ENCODE data around the gene SRSF12.

SRSF12 gene

DNA sequence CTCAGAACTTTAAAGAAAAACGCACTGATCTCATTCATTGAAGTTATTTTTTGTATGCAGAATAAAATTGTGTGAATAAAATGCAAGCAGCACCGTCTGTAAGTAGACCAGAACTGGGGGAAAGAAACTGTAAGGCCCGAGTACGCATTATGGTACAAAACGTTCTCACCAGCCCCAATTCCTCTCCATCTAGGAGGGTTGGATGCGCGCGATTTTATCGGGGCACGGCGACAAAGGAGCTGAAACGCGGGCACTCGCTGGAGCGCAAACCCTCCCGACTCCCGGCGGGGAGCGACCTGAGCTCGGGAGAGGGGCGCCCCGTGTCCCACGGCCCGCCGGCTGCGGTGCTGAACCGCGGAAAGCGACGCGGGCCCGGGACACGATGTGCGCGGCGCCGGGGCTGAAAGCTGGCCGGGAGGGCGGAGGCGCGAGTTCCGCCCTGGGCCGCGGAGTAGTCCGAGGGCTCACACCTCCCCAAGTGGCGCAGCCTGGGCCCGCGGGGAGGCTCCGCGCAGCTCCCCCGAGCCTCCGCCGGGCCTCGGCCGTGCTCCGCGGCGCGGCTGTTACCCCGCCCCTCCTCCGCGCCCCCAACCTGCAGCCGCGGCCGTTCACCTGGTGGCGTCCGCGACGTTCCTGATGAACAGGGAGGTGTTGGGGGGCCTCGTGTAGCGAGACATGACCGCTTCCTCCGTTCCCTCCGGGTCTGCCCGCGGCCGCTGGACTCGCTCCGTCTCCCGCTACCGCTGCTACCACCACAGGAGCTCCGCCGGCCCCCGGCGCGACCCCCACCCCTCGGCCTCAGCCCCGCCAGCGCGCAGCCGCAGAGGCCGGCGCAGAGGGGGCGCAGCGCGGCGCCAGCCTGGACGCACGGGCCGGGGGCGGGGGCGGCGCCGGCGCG, at the start of gene SRSF12:
Gene SRSF12, minus strand, starts transcription at position 861 of the 898 bp plus-strand sequence. Its CDS starts 184 bp downstream, at position 677.
- DNase-seq (ENCODE audit: low spot score) = no peak

DNA sequence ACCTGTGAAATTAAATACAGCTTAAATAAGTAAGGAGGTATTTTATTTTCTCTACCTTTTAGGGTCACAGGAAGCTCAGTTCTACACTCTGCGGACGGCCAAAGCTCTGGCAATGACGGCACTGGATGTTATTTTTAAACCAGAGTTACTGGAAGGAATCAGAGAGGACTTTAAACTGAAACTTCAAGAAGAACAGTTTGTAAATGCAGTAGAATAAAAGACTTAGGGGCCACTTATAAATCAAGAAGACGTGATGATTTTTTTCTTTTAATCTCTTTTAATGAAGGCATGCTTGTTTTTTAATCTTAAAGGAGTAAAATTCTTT, 44.1 kb upstream of the SRSF12 start:
- no peak for DNase-seq (ENCODE audit: low spot score)

DNA sequence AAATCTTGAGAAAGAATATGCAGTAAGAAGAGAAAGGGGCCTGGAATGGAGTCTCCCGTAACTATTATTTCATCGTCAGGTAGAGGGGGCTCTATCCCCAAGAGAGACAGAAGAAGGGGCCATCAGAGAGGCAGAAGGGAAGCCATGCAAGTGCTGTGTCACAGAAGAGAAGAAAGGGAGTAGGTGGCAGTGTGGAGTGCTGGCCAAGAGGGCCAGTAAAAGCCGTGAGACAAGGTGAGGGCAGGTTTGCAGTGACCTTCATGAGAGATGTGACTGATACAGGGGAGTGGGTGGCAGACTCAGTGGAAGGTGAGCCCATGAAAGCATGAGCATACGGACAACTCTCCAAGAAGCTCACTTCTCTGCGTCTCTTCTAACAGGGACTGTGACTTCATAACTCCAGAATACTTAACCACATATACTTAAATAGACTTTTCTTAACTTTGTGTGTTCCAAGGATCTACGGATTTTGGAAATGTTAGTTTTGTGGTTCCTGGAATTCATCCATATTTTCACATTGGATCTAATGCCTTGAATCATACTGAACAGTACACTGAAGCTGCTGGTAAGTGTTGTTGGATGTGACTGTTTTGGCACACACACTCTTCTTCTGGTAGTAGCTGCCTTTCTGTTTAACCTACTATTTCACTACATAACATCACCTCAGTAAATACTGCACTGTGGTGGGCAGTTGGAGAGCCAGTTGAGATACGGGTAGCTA, 43.6 kb upstream of the SRSF12 start:
- DNase-seq (ENCODE audit: low spot score) = no peak

DNA sequence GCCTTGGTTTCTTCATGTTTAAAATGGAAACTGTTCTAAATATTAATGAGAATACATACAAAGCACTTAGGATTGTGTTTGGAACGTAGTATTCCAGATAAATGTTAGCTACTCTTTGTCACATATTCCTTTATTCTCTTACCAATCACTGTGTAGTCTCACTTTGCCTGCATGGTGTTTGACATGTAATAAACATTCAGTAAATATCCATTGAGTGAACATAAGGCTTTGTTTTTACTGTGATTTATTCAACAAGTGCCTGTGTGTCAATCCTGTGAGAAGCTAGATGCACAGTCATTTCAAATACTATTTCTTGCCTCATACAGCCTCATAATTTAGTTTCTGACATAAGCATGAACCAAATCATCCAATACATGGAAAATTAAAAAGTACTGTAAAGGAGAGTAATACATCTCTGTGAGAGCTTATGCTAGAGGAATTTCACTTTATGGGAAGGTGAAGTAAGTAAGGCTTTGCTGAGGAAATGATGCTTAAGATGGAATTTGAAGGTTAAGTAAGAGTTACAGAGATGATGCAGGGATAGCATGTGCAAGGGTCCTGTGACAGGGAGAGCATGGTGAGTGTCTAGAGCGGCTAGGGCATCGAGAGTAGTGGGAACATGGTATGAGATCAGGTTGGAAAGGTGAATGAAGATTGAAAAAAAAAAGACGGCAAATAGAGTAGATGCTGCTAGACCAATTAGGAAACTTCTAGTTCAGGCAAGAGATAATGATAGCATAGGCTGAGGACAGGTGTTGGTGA, 42.6 kb upstream of the SRSF12 start:
- no peak for DNase-seq (ENCODE audit: low spot score)

DNA sequence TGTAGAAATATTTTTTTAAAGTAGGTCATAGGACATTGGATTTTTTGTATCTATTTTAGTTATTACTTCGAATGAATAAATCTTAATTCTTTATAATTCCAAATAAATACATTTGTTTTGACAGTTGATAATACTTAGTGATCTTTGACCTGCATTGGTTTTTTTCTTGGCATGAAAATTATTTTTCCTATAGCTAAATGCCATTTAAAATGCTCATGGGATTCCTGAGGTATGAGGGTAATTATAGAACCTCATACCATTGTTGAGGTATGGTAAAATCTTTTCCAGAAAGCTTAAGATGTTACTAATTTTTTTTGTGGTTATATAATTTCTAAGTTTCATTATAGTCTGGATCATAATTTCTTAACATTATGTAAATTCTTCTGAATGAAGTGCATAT, 36.3 kb upstream of the SRSF12 start:
- DNase-seq (ENCODE audit: low spot score) = no peak

DNA sequence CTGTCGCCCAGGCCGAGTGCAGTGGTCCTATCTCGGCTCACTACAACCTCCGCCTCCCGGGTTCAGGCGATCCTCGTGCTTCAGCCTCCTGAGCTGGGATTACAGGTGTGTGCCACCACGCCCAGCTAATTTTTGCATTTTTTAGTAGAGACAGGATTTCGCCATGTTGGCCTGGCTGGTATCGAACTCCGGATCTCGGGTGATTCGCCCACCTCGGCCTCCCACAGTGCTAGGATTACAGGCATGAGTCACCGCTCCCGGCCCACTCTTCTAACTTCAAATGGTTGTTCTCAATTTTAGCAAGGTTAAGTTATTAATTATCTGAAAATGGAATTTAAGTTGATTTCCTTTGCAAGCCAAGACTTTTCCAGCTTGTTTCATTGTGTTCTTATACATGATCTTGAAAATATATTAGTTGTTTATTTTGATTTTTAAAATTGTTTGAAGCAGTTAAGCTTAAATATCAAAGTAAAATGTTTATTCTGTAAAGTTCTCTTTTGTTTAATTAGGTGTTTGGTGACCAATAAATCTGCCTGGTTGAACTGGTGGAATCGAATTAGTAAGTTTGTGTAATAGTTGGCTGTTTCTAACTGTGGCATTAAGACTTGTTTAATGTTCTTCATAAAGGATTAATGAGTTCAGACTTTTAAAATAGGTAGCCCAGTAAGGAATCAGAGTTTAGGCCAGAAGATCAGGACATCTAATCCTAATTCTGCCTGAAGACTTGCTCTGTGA, 30.3 kb upstream of the SRSF12 start:
- no peak for DNase-seq (ENCODE audit: low spot score)

DNA sequence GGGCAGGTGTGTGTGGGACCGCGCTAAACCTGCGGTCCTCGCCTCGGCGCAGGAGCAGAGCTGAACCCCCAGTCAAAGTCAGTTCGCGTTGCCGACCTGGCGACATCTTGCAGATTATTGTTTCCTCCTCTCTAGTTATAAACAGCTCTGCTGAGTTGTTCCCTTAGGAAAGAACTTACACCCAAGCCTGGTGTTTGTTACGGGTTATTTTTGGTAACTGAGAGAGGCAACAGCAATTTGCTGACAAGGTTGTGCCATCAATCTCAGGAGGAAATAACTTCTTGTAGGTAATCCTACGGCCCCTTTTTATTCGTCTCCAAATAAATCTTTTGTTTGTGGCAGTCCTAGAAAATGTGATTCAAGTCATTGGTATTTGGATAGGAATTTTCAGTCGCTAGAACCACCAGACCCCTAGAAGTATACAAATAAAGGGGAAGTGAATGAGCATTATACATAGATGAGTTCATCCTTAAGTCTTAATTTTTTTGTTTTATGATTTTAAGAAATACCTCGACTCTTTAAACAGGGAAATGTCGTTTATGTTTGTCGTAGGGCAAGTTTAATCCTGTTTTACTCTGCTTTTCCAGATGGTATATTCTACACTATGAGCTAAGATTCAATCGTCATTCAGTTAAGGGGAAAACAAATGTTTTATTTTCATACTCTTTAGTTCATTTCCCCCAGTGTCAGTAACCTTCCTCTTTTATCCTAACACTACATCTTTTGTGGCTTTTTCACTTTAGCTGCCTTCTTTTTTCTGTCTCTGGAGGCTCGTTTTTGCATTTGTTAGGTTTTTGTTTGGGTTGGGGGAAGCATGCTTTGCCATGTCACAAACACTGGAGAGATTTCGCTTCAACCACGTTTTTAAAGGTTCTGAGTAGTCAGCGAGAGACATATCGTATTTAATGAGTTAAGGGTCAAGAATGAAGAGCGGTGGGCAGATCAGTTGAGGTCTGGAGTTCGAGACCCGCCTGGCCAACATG, 29.1 kb upstream of the SRSF12 start:
- DNase-seq (ENCODE audit: low spot score) = no peak

DNA sequence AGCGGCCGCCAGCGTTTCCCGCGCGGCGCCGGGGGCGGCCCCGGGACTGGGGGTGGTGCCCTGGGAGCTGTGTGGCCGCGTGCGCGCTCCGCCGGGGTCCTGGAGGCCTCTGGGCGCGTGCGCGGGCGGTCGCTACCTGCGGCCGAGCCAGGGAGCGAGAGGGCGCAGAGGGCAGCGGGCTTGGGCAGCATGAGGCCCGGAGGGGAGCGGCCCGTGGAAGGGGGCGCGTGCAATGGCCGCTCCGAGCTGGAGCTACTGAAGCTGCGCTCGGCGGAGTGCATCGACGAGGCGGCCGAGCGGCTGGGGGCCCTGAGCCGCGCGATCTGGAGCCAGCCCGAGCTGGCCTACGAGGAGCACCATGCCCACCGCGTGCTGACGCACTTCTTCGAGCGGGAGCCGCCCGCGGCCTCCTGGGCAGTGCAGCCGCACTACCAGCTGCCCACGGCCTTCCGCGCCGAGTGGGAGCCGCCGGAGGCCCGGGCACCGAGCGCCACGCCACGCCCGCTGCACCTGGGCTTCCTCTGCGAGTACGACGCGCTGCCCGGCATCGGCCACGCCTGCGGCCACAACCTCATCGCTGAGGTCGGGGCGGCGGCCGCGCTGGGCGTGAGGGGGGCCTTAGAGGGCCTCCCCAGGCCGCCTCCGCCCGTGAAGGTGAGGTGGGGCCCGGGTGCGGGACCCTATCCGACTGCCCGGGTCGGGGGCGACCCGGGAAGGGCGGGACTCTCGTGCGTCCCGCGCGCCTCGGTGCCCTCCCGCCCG, 28.3 kb upstream of the SRSF12 start, which contains the start of gene PM20D2:
Gene PM20D2, plus strand, starts transcription at position 100 of the 762 bp plus-strand sequence. Its CDS starts 90 bp downstream, at position 190.
- DNase-seq (ENCODE audit: low spot score) = no peak

DNA sequence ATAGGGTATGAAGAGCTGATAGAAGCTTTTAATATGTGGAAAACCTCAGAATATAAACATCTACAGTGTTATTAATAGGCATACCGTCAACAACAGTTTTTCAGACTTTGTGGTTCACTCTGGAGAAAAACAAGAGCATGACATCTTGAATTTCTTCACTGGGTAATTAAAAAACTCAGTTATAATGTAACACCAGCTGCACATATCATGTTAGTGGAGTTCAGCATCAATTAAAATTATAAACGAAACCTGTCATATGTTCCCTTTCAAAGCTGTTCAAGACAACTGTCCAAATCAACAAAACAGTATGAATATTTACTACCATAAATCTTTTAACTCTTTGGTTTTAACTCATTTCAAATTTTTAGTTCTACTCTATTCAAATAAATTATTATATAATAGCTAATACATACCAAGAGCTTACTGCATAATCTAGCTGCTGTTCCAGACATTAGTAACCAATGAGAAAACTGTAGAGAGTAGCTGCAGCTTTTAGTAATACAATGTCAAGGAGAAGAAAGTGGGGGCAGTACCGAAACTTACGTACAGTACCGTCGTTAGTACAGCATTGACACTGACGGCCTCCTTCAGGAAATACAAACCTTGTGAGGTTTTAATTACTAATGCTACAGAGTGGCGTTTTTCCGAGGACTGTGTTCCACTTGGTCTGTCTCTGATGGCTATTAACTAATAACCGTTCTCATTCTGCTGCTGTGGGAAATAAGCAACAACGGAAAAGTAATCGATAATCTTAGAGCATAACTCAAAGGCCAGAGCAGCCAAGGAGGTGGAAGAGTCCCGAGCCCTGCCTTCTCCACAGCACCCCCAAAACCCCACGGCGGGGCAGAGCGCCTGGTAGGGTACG, 27.5 kb upstream of the SRSF12 start:
- DNase-seq (ENCODE audit: low spot score) = no peak

DNA sequence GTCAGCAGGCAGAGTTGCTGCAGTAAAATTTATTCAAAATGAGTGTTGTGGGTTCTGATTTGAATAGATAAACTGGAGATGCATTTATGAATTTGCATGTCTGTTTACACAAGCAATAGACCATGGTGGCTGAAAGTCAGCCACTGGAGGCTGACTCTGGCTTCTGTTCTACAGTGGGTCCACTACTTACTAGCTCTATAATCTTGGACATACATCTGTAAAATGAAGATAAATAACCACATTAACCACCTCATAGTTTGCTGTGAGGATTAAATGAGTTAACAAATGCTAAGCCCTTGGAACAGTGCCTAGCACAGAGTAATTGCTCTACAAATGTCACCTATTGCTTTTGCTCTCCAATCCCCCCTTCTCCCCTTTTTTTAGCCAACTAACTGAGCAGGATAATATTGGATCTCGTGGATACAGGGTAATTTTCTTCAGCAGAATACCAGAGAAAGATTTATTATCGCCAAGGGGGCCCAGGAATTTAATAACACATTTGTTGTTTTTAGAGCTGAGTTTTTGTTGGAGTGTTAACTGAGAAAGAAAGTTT, 26.6 kb upstream of the SRSF12 start:
- no peak for DNase-seq (ENCODE audit: low spot score)

DNA sequence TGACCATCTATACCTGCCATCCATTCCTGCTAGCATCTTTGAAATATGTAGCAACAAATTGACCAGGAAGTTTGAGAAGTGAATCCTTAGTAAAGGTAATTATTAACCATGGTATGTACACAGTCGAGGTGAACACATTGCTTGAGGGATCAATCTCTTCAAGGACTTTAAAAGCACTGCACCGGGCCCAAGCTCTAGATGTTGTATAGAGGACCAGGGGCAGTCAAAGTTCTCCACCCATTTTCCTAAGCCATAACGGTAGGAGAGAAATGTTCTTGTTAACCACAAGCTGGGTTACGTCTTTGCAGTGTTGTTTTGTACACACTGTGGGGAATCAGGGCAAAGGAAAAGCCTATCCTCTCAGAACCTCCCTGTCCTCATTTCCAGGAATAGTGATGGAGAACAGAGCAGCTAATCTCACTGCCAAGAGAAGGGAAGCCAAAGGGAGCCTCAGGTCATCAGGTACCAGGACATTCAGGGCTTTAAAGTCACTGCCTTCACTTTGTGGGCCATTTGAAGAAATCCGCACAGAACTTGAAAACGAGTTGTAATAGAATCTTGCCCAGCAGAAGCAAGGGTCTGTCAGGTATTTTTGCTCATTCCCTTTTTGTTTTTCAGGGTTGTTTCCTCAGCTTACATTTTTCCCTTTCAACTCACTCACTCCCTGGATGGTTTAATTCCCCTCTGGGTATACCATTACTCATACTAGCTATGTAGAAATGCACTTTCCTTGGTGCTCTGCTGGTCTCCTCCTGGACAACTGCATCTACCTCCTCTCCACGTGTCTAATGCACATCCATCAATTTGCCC, 22.7 kb upstream of the SRSF12 start:
- DNase-seq (ENCODE audit: low spot score) = no peak

DNA sequence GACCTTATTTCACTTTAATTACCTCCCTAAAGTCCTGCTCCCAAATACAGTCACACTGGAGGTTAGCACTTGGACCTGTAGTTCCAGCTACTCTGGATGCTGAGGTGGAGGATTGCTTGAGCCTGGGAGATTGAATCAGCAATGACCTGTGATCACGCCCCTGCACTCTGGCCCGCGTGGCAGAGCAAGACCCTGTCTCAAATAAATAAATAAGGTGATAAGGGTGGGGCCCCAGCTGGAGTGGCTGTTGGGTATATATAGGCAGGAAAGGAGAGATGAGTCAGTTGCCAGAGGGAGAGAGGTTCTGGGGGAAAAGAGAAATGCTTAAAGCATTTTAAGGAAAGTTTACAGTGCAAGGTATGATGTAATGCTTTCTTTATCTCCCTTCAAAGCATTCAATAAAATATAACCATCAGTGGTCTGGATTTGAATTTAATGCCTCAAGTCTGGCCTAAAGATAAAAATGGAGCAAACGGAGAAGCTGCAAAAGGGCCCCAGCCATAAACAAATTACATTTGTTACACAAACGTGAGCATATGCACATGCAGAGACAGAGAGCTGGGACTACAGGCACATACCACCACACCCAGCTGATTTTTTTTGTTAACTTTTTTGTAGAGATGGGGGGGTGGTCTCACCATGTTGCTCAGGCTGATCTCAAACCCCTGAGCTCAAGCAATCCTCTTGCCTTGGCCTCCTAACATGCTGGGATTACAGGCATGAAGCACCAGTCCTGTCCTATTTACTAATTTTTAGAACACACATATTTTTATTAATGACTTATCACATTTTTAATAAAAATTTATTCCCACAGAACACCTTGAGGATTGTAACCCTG, 21.9 kb upstream of the SRSF12 start:
- DNase-seq (ENCODE audit: low spot score) = no peak

DNA sequence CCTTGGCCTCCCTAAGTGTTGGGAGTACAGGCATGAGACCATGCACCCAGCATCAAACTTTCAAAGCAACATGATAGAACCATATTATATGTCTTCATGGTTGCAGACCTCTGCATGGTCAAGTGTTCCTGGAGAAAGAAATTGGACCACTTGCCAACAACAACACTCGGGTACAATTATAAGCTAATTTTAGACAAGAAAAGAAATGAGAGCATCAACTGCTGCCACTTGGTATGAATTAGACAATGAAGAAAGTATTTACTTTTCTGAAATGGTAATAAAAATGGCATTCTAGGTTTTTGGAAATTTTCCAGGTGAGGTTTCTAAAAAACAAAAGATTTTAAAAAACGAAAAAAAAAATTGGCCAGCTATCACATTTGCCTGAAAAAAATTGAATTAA, 20.3 kb upstream of the SRSF12 start:
- no peak for DNase-seq (ENCODE audit: low spot score)

DNA sequence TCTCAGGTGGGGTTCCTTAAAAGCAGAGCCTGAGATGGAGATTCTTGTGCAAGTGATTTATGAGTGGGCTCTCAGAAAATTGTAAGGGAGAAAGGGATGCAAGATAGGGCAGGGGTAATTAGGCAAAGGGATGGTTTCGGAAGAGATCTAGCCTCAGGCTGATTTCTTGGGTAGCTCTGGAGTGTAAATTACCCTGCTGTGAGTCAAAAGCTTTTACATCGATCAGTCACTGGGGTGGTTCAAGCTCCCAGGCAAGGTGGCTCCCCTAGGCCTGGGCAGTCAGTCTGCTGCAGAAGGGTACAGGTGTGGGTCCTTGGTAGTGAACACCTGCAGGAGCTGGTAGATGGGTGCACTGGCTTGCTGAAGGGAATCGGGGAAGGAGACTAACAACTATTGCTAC, 16.9 kb upstream of the SRSF12 start:
- no peak for DNase-seq (ENCODE audit: low spot score)

DNA sequence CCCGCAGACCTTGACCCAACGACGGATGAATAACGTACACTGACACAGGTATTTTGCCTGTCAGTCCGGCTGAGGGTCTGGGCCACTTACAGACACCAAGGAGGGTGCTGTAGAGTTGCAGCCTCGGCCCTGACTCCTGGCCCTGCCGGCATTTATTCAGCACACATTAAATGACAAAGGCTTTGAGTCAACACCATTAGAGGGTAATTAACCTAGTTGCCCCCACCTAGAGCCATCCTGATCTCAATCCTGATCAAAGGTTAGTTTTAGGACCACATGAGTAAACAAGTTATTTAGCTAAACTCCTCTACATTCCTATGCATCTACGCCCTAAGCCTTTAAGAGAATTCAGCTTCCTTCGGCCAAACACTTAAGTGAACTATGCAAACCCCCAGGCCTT, 16.1 kb upstream of the SRSF12 start:
- no peak for DNase-seq (ENCODE audit: low spot score)

DNA sequence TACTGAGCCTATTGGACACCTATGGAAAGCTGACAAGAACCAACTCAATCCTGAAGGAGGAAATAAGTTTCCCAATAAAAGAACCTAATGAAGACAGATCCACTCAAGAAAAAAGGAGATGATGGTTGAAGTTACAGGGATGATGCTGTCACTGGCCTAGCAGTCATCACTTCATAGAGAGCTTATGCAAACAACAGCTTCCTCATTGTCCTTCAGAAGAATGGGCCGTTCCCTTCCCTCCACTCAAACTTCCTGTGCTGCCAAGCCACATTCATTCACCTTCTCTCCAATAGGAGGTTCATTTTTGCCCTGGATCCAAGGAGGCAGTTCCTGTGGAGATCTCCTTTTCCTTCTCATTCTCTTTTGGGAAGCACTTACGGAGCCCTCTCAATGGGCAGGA, 14.2 kb upstream of the SRSF12 start:
- no peak for DNase-seq (ENCODE audit: low spot score)

DNA sequence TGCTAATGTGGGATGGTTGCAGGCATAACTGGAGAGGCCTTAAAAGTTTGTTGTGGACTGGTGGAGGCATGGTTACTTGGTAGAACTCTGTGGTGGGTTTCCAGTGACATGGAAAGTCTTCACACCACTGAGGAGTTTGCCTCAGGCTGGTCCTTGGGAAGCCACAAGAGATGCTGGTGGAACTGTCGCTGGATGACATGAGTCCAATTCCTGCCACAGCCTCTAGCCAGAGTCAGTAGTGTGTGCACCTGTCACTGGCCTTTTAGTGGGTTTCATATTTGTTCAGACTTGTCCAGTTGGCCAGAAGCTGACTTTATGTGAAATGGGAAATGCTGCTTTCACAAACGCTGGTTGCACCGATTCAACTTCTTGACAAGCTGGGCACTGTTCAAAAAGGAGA, 13.7 kb upstream of the SRSF12 start:
- DNase-seq (ENCODE audit: low spot score) = no peak
